GM12801 (cell line): ENCODE measurements around the gene APMAP.

Source experiments
- CTCF ChIP-seq: IDR thresholded peaks from one replicate; pipeline ENCODE4 v1.5.1; 2011; ENCODE audit warnings: control low read depth; ENCODE audit not compliant: insufficient read length; ENCODE audit errors: extremely low read depth

APMAP gene

GRCh38 chr20:24938498-24938897 is 54.1 kb downstream of the APMAP start:
- TF ChIP-seq CTCF, result no peak

- TF ChIP-seq CTCF, result no peak
Observed at GRCh38 chr20:24937579-24937978, 55.0 kb downstream of the APMAP start.

DNA sequence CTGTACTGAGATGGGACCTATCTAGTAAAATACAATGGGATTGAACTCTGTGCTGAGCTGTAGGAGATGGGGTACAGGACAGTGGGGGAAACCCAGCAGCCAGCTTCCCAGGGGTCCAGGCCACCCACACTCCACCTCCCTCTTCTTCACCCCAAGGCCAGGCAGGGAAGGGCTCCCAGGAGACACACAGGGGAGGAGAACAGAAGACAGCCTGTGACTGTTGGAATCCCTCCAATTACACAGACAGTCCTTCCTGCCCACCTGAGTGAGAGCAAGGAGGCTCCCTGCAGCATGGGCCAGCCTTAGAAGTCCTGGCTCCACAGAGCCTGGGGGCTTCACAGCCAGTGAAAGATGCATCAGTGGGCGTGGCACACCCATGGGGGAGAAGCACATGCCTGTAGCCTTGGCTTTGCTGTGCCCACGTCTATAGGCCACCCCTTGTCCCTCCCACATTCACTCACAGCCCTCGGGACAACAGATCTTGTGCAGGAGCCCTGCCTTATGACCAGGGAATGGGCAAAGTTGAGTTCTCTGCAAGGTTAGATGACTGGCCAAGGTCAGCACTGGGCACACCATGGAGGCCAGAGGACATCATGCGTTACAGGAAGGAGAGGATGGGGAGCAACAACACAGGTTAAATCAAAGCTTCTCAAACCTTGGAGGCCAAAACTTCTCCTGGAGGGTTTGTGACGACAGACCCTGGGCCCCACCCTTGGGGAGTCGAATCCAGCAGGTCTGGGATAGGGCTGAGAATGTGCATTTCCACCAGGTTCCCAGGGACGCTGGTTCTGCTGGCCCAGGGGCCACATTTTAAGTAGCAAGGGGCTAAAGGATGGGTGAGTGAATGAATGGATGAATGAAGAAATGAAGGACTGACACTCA is 55.8 kb downstream of the APMAP start:
- TF ChIP-seq CTCF, result no peak

DNA sequence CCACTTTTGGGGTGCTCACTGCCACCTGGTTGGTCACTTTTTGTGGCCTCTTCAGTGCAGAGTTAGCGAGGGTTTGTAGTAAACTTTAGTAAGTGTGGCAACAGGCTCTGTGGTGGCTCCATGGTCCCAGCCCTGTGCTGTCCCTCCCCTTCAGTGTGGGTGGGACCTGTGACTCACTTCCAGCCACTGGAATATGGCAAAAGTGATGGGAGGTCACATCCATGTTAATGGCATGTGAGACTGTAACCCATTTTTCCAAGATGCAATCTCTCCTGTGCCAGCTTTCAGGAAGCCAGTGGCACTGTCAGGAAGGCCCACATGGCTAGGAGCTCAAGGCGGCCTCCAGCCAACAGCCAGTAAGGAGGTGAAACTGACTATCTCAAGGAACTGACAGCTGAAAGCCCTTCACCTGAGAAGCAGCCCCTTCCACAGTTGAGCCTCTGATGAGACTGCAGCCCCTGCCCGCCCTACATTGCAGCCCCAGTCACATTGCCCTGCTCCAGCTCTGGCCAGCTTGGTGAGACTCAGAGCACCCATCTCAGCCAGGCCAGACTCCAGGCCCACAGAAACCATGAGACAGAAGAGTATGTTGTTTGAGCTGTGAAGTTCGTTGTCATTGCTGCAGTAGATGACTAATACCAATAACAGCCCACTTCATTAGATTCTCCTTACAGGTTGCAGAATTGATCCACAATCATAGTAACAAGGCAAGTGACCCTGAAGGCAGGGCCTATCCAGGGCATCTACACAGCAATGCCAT is 56.6 kb downstream of the APMAP start:
- no peak for TF ChIP-seq CTCF

GRCh38 chr20:24935140-24935539 is 57.4 kb downstream of the APMAP start:
- no peak for TF ChIP-seq CTCF

DNA sequence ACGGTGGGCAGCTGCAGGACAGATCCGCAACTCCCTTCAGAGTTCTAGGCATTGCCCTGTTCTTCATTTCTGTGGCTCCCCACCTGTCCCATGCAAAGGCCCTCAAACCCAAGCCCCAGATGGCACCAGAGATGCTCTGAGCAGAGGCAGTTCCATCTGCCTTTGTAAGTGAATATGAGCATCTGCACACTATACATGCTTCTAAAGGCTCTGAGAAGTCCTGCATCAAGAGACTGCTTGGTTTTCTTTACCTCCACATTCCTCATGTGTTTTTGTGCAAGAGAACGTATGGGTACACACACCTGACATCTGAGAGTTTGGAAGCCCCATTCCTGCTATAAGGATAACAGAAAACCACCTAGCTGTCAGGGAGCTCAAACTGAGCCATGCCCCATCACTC is 57.8 kb downstream of the APMAP start:
- TF ChIP-seq CTCF, result no peak

- TF ChIP-seq CTCF, result no peak
Observed at GRCh38 chr20:24934101-24934661, 58.4 kb downstream of the APMAP start.
